Adipose tissue (tissue), 3 donors: ENCODE data around the gene TTLL12. TPM values are rescaled to one million over a fixed set of nuclear protein-coding genes. Genes with fewer than 3 reads are reported as not detected.

Experiments used
- H3K27ac ChIP-seq: one replicate; pipeline ENCODE4 v1.5.1; 2013; ENCODE audit warnings: low read depth, low read length
- WGBS, 3 donors: extraction: QIAGEN DNeasy Blood & Tissue Kit; methylation state at CpG; one replicate each; pipeline ENCODE4 v1.1.7; 2013; 5-methylcytosine and 5-hydroxymethylcytosine counted together
- polyA plus RNA-seq, 3 donors: library from polyadenylated mRNA; stranded (reverse); fragments of 200-250 nt; gene quantifications; one replicate each; pipeline ENCODE4 v1.2.3, GENCODE V29; 2013
- donor health status: healthy with polysubstance abuse.
- donor health status: Bipolar disorder and iron deficiency.
- donor health status: healthy.

Gene TTLL12
- polyA plus RNA-seq, result 10 to 100 TPM; 20.1 to 30.0 (median 23.2) TPM

DNA sequence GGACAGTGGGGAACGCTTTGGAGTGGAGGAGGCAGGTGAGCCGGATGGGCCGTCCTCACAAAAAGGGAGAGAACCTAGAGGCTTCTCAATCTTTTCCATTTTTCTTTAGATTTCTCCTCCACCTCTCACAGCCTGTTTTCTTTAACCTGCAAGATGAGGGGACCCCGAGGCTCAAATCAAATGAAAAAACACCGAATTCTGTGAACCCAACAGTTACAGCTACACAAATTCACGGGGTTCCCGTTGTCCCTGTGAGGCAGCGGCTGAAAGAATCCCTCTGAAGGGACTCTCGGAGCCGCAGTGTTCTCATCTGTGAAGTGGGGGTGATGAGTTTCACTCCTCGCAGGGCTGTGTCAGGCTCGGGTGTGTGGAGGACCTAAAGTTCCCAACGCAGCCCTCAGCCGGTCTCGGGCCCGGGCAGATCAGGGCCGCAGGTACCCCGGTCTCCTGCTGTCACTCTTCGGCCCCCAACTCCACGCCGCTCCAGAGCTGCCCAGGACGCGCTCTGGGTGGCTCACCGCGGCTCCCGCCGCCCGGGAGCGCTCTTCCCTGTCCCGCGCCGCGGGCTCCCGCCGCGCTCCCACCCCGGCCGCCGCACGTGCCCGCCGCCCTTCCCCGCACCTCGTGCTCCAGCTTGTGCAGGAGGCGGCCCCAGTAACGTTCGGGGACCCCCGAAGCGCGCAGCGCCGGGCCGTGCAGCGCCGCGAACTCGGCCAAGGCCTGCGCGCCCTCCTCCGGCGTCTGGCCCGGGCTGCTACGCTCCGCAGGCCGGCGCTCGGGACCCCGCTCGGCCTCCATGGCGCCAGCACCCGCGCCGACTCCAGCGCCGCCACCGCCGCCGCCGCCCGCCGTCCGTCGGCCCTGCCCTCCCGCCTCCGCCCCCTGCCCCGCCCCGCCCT is at the start of gene TTLL12:
Gene TTLL12, minus strand, starts transcription at position 863 of the 899 bp plus-strand sequence. Its CDS starts 65 bp downstream, at position 798.
- WGBS, 3 donors, result 1 to 2% (median 1%) methylated on average over 46 to 85 of the region's 87 CpGs
- H3K27ac ChIP-seq, result no peak within 1 kb of the TSS

DNA sequence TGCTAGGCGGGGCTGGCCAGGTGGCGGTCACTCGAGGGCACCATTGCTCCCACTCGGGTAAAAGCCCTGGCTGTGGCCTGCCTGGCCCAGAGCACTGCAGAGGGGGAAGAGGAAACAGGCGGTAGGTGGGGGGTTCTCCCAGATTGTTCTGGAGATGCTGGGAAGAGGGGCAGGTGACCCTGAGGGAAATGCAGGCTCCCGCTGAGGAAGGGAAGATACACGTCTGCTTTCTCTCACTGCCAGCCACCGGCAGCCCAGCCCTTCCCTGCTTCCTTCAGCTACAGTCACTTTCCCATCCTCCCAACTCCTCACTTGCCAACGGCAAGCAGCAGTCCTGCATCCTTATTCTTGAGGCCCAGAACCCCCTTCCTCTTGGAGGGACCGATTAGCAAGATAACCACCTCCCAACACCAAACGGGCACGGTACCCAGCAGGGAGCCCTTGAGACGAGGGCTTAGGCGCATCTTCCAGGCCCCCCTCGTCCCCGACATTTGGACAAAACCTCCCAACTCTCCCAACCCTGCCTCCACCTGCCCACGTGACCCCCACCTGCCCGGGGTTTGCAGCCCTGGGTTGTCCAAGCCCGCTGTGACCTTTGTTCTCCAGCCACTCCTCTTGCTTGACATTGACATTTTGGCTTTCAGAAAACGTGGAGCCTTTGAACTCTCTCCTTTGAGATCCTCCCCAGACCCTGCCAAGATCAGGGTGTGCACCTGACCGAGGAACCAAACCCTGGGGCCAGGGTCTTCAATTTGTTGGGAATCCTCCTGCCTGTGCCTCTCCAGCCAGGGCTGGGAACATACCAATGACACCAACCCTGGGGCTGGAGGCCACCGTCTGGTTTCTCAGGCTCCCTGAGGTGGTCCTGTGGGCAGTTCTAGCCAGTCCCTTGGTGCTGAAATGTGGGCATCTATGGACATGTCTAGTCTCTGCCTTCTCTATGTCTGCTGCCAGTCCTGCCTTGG is 48.8 kb upstream of the TTLL12 start:
- no peak overlapping the region for H3K27ac ChIP-seq
- WGBS, 3 donors, result 73 to 77% (median 75%) methylated on average over 22 of the region's 22 CpGs

DNA sequence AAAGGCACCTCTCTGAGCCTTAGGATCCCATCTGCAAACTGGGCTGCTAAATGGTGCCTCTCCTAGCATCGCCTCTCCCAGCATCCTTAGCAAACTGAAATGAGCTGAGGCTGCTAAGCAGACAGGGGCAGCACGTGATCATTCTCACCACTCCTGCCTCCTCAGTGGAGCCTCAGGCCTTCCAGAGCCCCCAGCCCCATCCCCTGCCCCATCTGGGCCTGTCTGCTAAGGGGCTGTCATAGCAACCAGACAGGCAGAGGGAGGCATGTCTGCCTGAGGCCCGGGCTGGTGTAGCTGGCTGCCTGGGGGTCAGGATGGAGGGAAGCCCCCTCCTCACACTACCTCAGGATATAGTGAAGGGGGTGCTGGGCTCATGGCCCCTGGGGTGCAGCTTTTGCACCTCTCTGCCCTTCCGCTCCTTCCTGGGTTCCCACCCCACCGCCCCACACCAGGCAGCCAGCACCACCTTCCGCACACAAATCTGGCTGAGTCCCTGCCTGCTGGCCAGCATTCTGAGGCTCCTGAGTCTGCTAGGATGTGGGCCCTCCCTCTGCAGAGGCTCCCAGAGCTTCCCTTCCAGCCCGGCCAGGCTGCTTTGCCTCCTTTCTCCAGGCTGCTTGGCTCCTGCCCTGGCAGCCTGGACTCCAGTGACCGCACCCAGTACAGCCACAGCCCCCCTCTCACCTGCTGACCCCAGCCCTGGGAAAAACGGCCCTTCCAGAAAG is 47.5 kb upstream of the TTLL12 start:
- 72 to 78% (median 78%) methylated on average over 8 to 9 of the region's 9 CpGs for WGBS, 3 donors
- H3K27ac ChIP-seq, result no peak overlapping the region

DNA sequence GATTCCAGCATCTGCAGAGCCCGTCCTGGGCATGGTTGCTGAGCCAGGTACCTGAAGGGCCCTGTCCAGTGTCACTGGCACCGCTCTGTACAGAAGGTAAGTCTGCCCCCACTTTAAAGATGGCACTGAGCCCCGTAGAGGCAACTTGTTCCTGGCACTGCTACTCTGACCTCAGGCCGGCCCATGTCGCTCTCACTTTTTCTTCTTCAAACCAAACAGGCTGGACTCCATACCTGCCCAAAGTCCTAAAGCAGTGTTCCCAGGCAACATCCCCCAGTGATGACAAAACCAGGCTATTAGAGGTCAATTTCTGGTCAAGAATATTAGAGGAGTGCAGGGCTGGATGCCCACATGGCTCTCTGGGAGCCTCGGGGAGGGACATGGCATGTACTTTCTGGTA is 46.6 kb upstream of the TTLL12 start:
- 81 to 89% (median 87%) methylated on average over 6 of the region's 6 CpGs for WGBS, 3 donors
- no peak overlapping the region for H3K27ac ChIP-seq

DNA sequence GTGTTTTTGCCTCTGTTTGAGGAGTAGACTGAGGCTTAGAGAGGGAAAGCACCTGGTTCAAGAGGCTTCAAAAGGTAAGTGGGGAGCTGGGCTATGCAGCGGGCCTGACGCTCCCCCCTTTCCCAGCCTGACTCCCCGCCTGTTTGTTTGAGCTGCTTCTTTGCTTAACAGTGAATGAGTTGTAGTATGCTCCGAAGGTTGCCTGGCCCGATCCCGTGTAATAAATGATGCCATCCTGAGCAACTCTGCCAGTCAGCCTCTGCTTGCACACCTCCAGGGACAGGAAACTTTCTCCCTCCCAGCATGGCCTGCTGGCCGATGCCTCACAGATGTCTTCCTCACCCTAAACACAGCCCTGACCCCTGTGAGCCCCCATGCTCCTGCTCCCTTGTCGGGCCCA is 45.5 kb upstream of the TTLL12 start:
- H3K27ac ChIP-seq, result no peak overlapping the region
- WGBS, 3 donors, result 74 to 92% (median 89%) methylated on average over 8 of the region's 8 CpGs

DNA sequence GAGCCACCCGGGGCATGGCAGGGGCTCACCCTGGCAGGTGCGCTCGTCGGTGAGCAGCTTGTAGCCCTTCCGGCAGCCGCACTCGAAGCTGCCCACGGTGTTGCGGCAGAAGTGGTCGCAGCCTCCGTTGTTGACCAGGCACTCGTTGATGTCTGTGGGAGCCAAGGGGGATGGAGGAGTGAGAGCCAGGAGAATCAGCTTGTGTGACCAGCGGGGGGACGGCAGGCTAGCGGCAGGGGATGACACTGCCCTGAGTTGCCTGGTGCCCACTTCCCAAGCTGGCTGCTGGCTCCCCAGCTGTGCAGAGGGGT is 44.7 kb upstream of the TTLL12 start:
- WGBS, 3 donors, result 65 to 78% (median 78%) methylated on average over 15 of the region's 15 CpGs
- H3K27ac ChIP-seq, result no peak overlapping the region

DNA sequence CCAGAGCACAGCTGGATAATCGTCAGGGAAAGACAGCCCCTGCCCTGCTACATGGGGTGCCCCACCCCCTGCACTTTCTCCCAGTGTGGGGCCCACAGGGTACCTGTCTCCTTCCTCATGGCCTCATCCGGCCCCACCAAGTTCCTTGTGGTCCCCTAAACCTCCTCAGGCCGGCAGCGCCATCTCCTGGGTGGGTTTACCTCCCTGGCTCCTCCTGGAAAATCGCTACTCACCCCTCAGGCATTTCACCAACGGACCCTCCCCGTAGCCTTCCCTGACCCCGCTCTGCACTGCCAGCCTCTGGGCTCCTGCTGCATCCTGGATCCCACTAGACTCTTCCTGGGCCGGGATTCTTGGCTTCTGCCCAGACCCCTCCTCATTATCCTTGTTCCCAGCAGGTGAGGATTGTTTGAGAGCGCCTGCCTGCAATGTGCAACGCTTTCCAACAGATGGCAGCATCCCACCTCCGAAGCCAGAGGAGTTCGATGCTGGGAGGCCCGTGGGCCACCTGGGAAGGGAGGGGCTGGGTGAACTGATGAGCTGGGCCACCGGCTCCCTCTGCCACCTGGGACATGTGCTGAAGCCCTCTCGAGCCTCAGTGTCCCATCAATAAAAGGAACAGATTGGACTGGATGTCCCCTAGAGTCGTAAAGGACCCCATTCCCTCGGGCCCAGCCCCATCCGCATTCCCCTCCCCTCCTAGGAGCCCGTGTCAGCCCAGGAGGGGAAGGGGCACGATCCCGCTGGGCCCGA is 44.2 kb upstream of the TTLL12 start:
- no peak overlapping the region for H3K27ac ChIP-seq
- WGBS, 3 donors, result 5 to 17% (median 16%) methylated on average over 22 to 23 of the region's 23 CpGs

DNA sequence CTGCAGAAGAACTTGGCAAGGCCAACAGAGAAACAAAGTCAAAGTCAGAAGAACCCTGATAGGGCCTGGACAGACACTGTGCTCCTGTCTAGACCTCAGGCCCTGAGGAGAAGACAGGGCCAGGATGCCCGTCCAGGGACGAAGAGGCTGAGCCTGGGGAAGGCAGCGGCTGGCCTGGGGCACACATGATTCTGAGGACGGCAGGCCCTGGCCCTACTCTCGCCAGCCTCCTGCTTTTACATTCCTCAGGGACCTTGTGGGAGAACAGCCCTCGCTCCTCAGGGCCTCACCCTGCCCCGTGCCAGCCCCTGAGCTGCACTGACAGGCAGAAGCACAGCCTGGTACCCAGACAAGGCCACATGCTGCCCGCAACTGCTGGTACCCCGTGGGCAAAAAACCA is 43.6 kb upstream of the TTLL12 start:
- 58 to 74% (median 66%) methylated on average over 6 to 9 of the region's 9 CpGs for WGBS, 3 donors

DNA sequence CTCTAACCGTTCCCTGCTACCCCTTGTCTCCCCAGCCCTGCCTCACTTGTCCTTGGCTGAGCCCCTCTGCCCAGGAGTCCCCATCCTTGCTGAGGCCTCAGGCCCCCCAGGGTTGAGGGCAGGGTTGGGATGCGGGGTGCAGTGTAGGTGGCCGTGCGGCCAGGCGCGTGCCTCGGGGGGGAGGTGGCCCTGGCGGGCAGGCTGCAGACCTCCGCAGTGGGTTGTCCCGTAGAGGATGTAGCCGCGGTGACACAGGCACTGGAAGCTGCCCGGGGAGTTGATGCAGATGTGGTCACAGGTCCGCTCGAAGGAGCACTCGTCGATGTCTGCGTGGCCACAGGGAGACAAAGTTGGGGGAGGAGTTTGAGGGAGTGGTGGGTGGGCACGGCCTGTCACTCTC is 41.9 kb upstream of the TTLL12 start:
- H3K27ac ChIP-seq, result no peak overlapping the region
- 74 to 87% (median 83%) methylated on average over 18 to 19 of the region's 19 CpGs for WGBS, 3 donors

More for the DNA sequence above, 43.6 kb upstream of the TTLL12 start:
- no peak overlapping the region for H3K27ac ChIP-seq

DNA sequence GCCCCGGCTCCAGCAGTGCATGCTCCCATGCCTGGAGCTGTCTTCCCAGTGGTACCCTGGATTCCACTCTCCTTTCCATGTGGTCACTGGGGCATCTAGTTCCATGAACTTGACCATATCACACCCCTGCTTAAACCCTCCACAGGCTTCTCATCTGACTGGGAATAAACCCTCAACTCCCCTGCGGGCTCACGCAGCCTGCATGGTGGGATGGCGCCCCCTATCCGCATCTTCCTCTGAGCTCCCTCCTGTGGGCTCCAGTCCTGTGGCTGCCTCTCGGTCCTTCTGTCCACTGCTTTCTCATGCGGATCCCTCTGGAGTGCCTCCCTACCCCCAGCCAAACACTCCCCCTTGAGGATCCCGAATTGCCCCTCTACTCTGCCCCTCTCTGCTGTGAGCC is 41.4 kb upstream of the TTLL12 start:
- 55 to 73% (median 70%) methylated on average over 8 of the region's 8 CpGs for WGBS, 3 donors
- no peak overlapping the region for H3K27ac ChIP-seq

DNA sequence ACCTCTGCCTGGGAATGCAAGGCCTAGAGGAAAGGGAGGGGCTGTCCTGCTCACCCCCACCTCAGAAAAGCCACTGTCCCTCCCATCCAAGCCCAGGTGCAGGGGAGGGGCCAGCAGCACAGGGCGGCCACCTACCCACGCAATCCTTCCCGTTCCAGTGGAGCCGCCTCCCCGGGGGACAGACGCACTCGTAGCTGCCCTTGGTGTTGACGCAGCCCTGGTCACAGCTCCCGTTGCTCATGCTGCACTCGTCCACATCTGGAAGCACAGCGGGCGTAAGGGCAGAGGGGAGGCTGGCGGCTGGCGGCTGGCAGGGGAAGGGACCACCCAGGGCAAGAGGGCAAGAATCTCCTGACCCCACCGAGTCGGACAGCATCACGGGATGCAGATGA is 40.3 kb upstream of the TTLL12 start:
- WGBS, 3 donors, result 57 to 80% (median 68%) methylated on average over 15 to 17 of the region's 17 CpGs
- H3K27ac ChIP-seq, result no peak overlapping the region

DNA sequence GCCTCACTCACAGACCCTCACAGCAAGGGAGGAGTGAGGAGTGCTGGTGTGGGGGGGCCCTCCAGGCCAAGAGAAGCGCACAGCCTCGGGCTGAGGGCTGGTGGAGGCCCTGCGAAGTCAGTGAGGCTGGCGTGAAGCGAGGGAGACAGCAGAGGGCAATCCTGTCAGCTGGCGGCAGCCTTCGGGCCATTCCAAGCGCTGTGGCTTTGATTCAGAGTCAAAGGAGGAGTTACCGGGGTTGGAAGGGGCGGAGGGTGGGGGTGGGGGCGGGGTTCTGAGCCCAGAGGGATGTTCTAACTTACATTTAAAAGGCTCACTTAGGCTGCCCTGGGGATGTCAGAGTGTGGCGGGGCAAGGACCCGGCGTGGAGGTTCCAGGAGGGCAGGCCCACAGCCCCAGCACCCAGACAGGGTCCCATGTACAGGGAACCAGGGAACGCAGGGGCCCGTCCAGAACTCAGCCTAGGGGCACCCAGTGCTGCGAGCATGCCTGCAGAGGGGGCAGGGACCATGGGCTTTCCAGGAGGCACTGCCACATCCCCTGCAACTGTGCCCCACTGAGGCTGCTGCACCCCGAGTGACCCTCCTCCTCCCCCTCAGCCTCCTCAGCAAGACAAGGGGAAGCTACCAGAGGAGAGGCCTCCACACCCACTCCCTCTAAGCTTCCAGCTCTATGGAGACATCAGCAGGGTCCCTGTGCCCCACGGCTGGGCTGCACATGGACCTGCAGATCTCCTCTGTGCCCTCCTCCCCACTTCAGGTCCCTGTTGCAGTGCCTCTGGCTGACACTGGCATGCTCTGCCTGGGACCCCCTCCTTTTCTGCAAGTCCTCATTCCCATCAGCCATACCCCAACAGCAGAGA is 39.7 kb upstream of the TTLL12 start:
- H3K27ac ChIP-seq, result no peak overlapping the region
- WGBS, 3 donors, result 53 to 58% (median 57%) methylated on average over 14 to 18 of the region's 19 CpGs

DNA sequence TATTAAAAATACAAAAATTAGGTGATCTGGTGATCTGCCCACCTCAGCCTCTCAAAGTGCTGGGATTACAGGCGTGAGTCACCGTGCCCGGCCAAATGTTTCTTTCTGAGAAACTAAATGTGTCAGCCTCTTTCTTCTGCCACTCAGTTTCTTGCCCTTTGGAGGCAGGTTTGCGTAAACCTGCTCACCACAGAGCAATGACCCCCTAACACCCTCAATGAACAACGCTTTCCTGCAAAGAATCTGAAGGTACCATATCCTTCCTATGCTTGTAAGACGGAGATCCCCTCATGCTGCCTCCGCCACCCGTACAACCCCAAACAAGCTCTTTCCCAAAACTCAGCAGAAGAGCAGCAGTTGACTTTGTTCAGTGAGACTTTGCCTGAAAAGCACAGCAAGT is 38.7 kb upstream of the TTLL12 start:
- H3K27ac ChIP-seq, result no peak overlapping the region
- 83 to 92% (median 88%) methylated on average over 8 of the region's 8 CpGs for WGBS, 3 donors

DNA sequence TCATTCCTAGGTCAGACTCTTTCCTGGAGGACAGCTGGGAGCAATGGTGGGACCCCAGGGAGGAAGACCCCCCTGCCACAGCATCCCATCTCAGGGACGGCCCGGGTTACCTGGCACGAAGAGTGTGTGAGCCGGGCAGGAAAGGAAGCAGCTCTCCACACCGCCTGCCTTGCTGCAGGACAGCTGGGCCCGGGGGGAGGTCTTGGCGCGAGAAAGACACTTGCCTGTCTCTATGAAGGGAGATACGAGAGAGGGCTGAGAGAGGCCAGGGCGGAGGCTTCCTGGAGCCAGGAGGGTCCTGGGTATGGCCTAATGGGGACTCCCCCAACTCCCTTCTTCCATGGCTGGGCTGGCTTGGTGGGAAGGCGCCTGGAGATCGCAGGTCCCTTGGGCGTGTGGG is 36.1 kb upstream of the TTLL12 start:
- 81 to 87% (median 85%) methylated on average over 11 to 13 of the region's 13 CpGs for WGBS, 3 donors
- no peak overlapping the region for H3K27ac ChIP-seq

DNA sequence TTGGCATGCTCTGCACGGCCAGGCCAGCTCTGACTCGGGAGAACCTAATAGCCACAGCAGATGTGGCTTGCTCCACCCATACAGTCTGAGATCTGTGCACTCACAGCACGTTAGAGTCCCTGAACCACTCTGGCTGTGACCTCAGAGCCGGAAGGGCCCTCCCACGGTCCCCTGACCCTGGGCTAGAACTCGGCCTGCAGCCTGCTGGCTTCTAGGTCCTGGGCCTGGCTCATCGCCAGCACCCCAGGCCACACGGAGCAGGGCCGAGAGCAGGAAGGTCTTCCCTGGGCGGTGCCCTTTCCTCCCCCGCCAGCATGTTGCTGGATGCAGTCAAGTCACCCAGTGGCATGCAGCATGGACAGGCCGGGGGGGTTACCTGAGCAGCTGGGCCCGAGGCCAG is 35.3 kb upstream of the TTLL12 start:
- no peak overlapping the region for H3K27ac ChIP-seq
- 39 to 59% (median 45%) methylated on average over 12 to 13 of the region's 13 CpGs for WGBS, 3 donors

DNA sequence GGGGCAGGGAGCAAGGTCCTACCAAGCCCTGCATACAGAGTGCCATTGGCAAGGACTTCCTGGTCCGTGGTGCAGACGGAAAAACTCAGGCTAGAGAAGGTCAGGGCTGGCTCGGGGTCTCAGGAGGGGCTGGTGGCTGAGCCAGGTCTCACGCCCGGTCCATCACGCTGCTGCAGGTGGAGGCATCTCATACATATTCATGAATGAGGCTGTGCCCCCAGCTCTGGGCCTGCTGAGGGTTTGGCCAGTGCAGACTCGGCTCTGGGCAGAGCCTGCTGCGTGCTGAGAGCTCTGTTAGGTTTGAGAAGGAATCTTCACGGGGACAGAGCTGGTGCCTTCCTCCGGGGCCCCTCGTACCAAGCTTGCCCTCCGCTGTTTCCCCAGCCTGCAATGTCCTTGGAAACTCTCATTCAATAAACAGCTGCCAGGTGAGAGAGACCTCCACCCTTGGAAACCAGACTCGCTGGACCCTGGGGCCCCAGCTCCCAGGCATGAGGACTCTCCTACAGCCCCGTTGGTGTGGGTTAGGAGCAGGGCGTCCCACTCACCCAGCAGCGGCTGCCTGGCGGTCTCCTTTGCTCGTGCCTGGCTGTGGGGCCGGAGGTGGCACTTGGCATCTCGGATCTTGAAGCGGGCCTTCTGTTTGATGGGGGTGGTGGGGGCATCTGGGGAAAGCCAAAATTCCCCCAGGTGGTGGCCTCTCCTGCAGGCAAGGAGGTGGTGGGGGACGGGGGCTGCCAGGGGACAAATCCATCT is 33.9 kb upstream of the TTLL12 start:
- WGBS, 3 donors, result 79 to 93% (median 91%) methylated on average over 22 of the region's 22 CpGs
- no peak overlapping the region for H3K27ac ChIP-seq
